SIG-M5 treated with dmso at 0.1 percent for 504 hours (cell line): ENCODE results near the gene ARL8B.
"Not testable (repeated sequence)": the region's sequence is repeated elsewhere in the genome, so short reads cannot be mapped to it uniquely, and the experiment has no call there.

Experiments
- DNase-seq: peaks from one replicate; lab custom pipeline; 2025; ENCODE audit not compliant: unreplicated experiment; lab: John Stamatoyannopoulos, UW

Gene ARL8B

GRCh38 chr3:5144316-5144994 is 22.4 kb downstream of the ARL8B start:
- peak; percentile 67 for DNase-seq

- no peak for DNase-seq
These were observed 23.0 kb downstream of the ARL8B start for GRCh38 chr3:5145120-5145519.

GRCh38 chr3:5147152-5147551 is 25.1 kb downstream of the ARL8B start:
- not testable (repeated sequence) for DNase-seq

GRCh38 chr3:5149306-5149880 is 27.3 kb downstream of the ARL8B start:
- peak; percentile 83 for DNase-seq

GRCh38 chr3:5151586-5151985 is 29.5 kb downstream of the ARL8B start:
- DNase-seq, result no peak

GRCh38 chr3:5153074-5153473 is 31.0 kb downstream of the ARL8B start:
- no peak for DNase-seq

- no peak for DNase-seq
These were observed 33.1 kb downstream of the ARL8B start for GRCh38 chr3:5155241-5155640.

GRCh38 chr3:5160321-5160720 is 38.2 kb downstream of the ARL8B start:
- DNase-seq, result no peak

GRCh38 chr3:5160940-5161858 is 39.1 kb downstream of the ARL8B start:
- no peak for DNase-seq

GRCh38 chr3:5162102-5162501 is 40.0 kb downstream of the ARL8B start:
- no peak for DNase-seq

- no peak for DNase-seq
These were observed 43.6 kb downstream of the ARL8B start for GRCh38 chr3:5165698-5166097.

GRCh38 chr3:5166846-5167245 is 44.8 kb downstream of the ARL8B start:
- no peak for DNase-seq

GRCh38 chr3:5168110-5168509 is 46.0 kb downstream of the ARL8B start:
- DNase-seq, result no peak

GRCh38 chr3:5169807-5170206 is 47.7 kb downstream of the ARL8B start:
- DNase-seq, result no peak

- DNase-seq, result no peak
These were observed 48.9 kb downstream of the ARL8B start for GRCh38 chr3:5170975-5171374.

GRCh38 chr3:5172018-5172417 is 49.9 kb downstream of the ARL8B start:
- DNase-seq, result no peak

- not testable (repeated sequence) for DNase-seq
These were observed 56.9 kb downstream of the ARL8B start for GRCh38 chr3:5179036-5179435.

- DNase-seq, result no peak
These were observed 59.5 kb downstream of the ARL8B start for GRCh38 chr3:5181469-5182141.

- not testable (repeated sequence) for DNase-seq
These were observed 61.6 kb downstream of the ARL8B start for GRCh38 chr3:5183714-5184113.

GRCh38 chr3:5184499-5184898 is 62.4 kb downstream of the ARL8B start:
- DNase-seq, result no peak

- no peak for DNase-seq
These were observed 63.1 kb downstream of the ARL8B start for GRCh38 chr3:5185093-5185673.
